AG09309 (cell line): Measurements from ENCODE around the gene UBE2U.

Source experiments
- DNase-seq: peaks from one replicate; pipeline ENCODE4 v3.0.0-alpha.2; 2010; ENCODE audit warnings: low read depth
- H3K4me3 ChIP-seq: 2 replicates; pipeline ENCODE4 v1.5.1; 2011; ENCODE audit warnings: mild to moderate bottlenecking, low read depth, low read length, moderate library complexity; ENCODE audit not compliant: control insufficient read depth
- TF ChIP-seq, protein P1 (sequence below): IDR thresholded peaks from 2 replicates; pipeline ENCODE4 v1.5.1; 2011; ENCODE audit warnings: mild to moderate bottlenecking, low read depth, low read length, inconsistent platforms; ENCODE audit not compliant: insufficient read depth, control insufficient read depth; ENCODE audit errors: missing control alignments

The UBE2U gene, protein sequence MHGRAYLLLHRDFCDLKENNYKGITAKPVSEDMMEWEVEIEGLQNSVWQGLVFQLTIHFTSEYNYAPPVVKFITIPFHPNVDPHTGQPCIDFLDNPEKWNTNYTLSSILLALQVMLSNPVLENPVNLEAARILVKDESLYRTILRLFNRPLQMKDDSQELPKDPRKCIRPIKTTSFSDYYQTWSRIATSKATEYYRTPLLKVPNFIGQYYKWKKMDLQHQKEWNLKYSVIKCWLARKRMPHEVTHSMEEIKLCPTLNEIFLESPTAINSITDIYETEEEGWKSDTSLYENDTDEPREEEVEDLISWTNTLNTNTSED

DNA sequence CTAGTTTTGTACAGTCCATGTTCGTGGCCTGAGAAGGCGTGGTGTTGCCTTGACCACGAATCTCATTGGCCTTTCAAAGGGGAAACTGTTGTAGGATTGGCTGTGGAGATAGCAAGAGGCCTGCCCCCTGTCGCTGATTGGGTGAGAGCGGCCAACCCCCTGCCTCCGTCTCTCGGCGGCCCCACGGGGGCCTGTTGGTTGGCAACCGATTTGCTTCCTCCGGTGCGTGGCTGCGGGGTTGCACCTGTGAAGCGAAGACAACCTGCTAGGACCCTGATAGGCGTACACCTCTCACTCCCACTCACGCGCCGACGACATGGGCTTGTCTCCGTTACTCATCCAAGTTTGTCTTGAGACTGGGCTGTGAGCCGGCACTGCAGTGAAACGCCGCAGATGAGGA lies at the start of gene UBE2U:
TSS of gene UBE2U (plus strand) at position 204 of the 400 bp plus-strand sequence. CDS start 428 bp downstream, outside the sequence.
- TF ChIP-seq, protein P1, sequence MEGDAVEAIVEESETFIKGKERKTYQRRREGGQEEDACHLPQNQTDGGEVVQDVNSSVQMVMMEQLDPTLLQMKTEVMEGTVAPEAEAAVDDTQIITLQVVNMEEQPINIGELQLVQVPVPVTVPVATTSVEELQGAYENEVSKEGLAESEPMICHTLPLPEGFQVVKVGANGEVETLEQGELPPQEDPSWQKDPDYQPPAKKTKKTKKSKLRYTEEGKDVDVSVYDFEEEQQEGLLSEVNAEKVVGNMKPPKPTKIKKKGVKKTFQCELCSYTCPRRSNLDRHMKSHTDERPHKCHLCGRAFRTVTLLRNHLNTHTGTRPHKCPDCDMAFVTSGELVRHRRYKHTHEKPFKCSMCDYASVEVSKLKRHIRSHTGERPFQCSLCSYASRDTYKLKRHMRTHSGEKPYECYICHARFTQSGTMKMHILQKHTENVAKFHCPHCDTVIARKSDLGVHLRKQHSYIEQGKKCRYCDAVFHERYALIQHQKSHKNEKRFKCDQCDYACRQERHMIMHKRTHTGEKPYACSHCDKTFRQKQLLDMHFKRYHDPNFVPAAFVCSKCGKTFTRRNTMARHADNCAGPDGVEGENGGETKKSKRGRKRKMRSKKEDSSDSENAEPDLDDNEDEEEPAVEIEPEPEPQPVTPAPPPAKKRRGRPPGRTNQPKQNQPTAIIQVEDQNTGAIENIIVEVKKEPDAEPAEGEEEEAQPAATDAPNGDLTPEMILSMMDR = no peak
- DNase-seq = no peak
- no peak within 1 kb of the TSS for H3K4me3 ChIP-seq

DNA sequence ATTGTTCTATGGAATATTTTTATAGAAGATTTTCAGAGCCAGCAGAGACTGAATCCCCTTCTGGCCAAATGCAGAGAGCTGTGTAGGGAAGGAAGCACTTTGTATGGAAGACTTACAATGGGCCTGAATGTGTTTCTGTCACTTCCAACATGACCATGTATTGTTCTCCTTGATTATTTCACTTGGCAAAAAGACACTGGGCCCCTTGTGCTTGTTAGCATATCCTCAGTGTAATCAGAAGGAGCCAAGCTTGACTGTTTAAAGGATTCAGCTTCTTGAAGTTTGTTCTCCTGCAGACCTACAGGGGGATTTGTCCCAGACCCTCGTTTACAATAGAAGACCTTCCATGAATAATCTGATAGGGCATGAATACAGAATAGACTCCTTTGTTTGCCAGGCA lies 48.1 kb upstream of the UBE2U start:
- no peak for DNase-seq
- no peak overlapping the region for H3K4me3 ChIP-seq
- TF ChIP-seq, protein P1 = no peak

DNA sequence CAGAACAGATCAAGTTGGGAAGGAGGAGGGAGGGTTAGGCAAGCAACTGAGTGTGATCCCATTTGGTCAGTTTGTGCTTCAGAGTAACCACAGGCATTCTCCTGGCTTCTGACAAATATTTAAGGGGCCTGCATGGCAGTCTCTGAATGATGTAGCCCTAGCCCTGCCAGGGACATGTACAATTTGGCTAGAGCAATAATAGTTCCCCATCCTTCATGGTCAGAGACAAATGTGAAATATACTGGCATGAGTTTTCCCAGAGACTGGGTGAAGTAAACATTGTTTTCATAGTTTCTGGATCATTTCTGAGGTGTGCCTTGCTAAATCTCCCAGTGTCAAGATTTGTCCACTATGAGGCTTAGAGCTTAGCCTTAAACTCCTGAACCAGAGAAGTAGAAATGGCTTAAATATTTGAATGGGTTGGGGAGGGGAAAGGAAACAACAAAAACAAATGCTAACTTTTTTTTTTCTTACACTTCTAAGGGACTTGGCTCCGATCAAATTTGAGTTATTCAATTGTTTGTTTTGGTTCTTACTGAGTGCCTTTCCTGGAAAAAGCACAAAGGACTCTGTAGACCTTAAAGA lies 42.0 kb upstream of the UBE2U start:
- DNase-seq = peak; percentile 63

DNA sequence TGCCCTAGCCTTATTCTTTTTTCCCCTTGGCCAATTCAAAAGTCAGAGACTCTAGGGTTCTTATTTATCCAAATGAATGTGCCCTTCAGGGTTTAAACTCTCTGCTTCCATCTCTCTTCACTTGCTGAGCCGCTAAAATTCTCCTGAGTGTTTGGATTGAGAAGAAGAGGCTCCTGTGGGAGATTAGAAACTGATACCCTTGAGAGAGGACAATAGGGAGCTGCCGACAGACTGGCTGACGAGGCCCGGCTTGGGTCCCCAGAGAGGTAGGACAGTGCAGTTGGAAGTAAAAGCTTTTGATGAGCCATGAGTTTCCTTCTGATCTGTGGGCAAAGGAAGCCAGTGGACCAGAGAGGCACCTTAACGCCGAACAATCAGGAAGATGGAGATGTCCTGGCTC lies 41.3 kb upstream of the UBE2U start:
- DNase-seq = no peak
- TF ChIP-seq, protein P1 = no peak
- no peak overlapping the region for H3K4me3 ChIP-seq

More for the DNA sequence above, 42.0 kb upstream of the UBE2U start:
- TF ChIP-seq, protein P1 = no peak
- H3K4me3 ChIP-seq = no peak overlapping the region

DNA sequence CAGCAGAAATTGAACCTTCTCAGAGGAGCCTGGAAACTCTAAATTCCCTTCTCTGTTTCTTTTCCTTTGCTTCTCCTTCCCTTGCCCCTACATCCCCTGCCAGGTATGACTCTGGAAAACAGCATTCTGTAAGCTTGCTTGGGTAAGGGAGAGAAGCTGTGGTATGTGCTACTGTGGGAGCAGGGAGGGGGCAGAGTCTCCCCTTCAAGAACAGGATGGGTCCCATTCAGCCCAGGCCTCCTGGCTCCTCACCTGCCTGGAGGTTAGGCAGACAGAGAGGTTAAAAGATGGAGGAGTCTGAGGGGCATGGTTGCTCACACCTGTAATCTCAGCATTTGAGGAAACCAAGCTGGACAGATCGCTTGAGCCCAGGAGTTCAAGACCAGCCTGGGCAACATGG lies 40.6 kb upstream of the UBE2U start:
- no peak overlapping the region for H3K4me3 ChIP-seq
- no peak for DNase-seq
- TF ChIP-seq, protein P1 = no peak

DNA sequence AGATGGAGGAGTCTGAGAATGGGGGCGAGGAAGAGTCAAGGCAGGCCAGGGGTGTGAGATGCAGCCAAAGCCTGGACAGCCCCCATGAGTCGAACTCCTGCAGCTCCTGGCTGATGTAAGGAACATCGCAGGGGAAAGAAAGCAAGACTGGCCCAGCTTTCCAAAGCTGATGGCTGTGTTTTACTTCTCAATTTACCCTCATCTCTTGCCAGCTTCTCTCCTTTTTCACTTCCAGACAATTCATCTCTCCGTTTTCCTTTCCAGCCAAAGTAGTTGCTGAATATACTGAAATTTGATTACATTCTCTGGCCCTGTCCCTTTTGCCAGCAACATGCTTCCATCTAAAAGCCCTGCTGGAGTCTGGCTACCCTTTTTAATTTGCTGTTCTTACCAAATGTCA lies 40.0 kb upstream of the UBE2U start:
- no peak overlapping the region for H3K4me3 ChIP-seq
- DNase-seq = no peak

More for the DNA sequence above, 40.0 kb upstream of the UBE2U start:
- TF ChIP-seq, protein P1 = no peak
